H1 (cell line): Measurements from ENCODE around the gene TDP1. TPM values are rescaled to one million over a fixed set of nuclear protein-coding genes. Genes with fewer than 3 reads are reported as not detected.

ENCODE experiments used
- MAX ChIP-seq: IDR thresholded peaks from 2 replicates; pipeline ENCODE4 v1.6.1; 2012; ENCODE audit warnings: inconsistent platforms
- SP1 ChIP-seq: IDR thresholded peaks from 2 replicates; pipeline ENCODE4 v1.6.1; 2011; ENCODE audit warnings: low read depth, low read length
- polyA plus RNA-seq, 7 experiments: library from polyadenylated mRNA; depleted of rRNA in 3 of 7; stranded (reverse) in 5 of 7; unstranded in 2 of 7; fragments of >200 nt in 5 of 7; fragments of 200-250 nt in 2 of 7; gene quantifications; 1 replicate in 5 of 7; 2 replicates in 1 of 7; 4 replicates in 1 of 7; pipeline versions ENCODE4 v1.2.1 to v1.2.3, GENCODE V29; 2011 to 2013; ENCODE audit warnings: missing spikeins in 2 of 7, mixed read lengths in 2 of 7
- total RNA-seq: library from RNA; stranded (reverse); fragmentation: NEBNext Ultra II Directional; extraction: Animal tissue kit (Norgen Biotek cat#: 25700); gene quantifications from 2 replicates; pipeline ENCODE4 v1.2.1, GENCODE V29; 2021

TDP1 gene
- total and polyA plus RNA-seq, 2 of the 8 experiments (the other 6 are each of a cell fraction or from before 2014, with no cell fraction given): 32.2 to 69.9 TPM

GRCh38 chr14:89941830-89942377 is 13.8 kb upstream of the TDP1 start (continued):
- TF ChIP-seq MAX (no peak), SP1 (no peak)
